EL (cell line): ENCODE results near the gene DCLK1.
A peak's percentile ranks its signal among the peaks of the same experiment; 100 is the strongest.

Experiments used
- DNase-seq: peaks from one replicate; pipeline ENCODE4 v3.0.0-alpha.2; 2016

DCLK1 gene

GRCh38 chr13:35891507-35892441 lies 239.4 kb downstream of the DCLK1 start:
- DNase-seq, result peak; percentile 31

- DNase-seq, result no peak
Observed at GRCh38 chr13:35889560-35889959, 241.6 kb downstream of the DCLK1 start.

- no peak for DNase-seq
Observed at GRCh38 chr13:35888981-35889380, 242.2 kb downstream of the DCLK1 start.

- DNase-seq, result no peak
Observed at GRCh38 chr13:35888457-35888883, 242.7 kb downstream of the DCLK1 start.

- DNase-seq, result no peak
Observed at GRCh38 chr13:35887115-35887666, 244.0 kb downstream of the DCLK1 start.

GRCh38 chr13:35886332-35887114 lies 244.7 kb downstream of the DCLK1 start:
- DNase-seq, result no peak

- DNase-seq, result no peak
Observed at GRCh38 chr13:35884211-35884760, 246.9 kb downstream of the DCLK1 start.

- no peak for DNase-seq
Observed at GRCh38 chr13:35882722-35883497, 248.3 kb downstream of the DCLK1 start.

GRCh38 chr13:35881360-35881759 lies 249.8 kb downstream of the DCLK1 start:
- DNase-seq, result no peak

- DNase-seq, result no peak
Observed at GRCh38 chr13:35879111-35879510, 252.1 kb downstream of the DCLK1 start.

GRCh38 chr13:35876601-35877000 lies 254.6 kb downstream of the DCLK1 start:
- peak; percentile 17 for DNase-seq

- DNase-seq, result no peak
Observed at GRCh38 chr13:35874704-35875103, 256.5 kb downstream of the DCLK1 start.

GRCh38 chr13:35872369-35872768 lies 258.8 kb downstream of the DCLK1 start:
- DNase-seq, result no peak

- no peak for DNase-seq
Observed at GRCh38 chr13:35871561-35871960, 259.6 kb downstream of the DCLK1 start.

GRCh38 chr13:35866801-35867200 lies 264.4 kb downstream of the DCLK1 start:
- DNase-seq, result peak; percentile 34

GRCh38 chr13:35865341-35866240 lies 265.6 kb downstream of the DCLK1 start:
- DNase-seq, result no peak

GRCh38 chr13:35860661-35861060 lies 270.5 kb downstream of the DCLK1 start:
- DNase-seq, result no peak

- no peak for DNase-seq
Observed at GRCh38 chr13:35859981-35860380, 271.2 kb downstream of the DCLK1 start.

- no peak for DNase-seq
Observed at GRCh38 chr13:35858665-35859064, 272.5 kb downstream of the DCLK1 start.

GRCh38 chr13:35857769-35858168 lies 273.4 kb downstream of the DCLK1 start:
- DNase-seq, result peak; percentile 66

- DNase-seq, result peak; percentile 18
Observed at GRCh38 chr13:35856721-35857364, 274.3 kb downstream of the DCLK1 start.
